Measurements from ENCODE around the gene PBX1.

DNA sequence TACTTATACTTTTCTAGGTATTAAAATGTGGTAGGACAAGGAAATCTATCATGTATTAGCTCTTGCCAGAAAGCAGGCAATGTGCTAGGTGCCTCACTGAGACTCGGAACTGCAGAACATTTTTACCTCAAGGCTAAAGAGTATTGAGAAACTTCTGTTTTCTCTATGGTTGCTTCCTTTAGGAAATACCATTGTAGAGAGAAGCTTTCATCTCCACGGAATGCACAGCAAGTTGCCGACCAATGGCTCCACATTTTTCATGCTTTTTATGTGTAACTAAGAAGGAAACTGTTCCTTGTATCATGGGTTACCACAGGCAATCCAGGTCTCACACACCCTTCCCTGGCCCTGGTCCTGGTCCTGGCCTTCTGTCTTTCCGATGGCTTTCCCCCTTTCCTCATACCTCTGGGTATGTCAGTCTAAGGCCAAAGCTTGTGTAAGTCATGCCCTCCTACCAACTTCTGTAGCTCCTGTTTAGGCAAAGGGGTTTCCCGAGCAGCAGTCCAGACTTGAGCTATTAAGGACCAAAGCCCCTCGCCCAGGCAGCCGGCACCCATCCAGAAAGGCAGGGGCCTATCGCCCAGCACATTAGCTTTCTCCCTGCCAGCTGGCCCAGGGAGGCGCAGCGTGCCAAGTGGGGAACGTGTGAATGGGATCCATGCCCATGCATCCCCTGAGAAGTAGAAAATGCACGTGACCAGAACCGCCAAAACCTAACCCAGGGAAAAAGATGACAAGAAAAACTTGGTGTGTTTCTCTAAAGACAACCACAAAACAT, 225.0 kb downstream of the PBX1 start:
- TF ChIP-seq, protein P1, sequence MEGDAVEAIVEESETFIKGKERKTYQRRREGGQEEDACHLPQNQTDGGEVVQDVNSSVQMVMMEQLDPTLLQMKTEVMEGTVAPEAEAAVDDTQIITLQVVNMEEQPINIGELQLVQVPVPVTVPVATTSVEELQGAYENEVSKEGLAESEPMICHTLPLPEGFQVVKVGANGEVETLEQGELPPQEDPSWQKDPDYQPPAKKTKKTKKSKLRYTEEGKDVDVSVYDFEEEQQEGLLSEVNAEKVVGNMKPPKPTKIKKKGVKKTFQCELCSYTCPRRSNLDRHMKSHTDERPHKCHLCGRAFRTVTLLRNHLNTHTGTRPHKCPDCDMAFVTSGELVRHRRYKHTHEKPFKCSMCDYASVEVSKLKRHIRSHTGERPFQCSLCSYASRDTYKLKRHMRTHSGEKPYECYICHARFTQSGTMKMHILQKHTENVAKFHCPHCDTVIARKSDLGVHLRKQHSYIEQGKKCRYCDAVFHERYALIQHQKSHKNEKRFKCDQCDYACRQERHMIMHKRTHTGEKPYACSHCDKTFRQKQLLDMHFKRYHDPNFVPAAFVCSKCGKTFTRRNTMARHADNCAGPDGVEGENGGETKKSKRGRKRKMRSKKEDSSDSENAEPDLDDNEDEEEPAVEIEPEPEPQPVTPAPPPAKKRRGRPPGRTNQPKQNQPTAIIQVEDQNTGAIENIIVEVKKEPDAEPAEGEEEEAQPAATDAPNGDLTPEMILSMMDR (IDR thresholded peaks at IDR 0.05) = no peak
- no peak for TF ChIP-seq POLR2A (IDR thresholded peaks at IDR 0.05)

All from right lobe of liver (tissue), 4 donors.